ENCODE data around the gene GDNF. TPM values are rescaled to one million over a fixed set of nuclear protein-coding genes. Genes with fewer than 3 reads are reported as not detected.

GDNF gene
- total and polyA plus RNA-seq, 2 donors (not counting 1 experiment from before 2014, with no cell fraction given): not detected

DNA sequence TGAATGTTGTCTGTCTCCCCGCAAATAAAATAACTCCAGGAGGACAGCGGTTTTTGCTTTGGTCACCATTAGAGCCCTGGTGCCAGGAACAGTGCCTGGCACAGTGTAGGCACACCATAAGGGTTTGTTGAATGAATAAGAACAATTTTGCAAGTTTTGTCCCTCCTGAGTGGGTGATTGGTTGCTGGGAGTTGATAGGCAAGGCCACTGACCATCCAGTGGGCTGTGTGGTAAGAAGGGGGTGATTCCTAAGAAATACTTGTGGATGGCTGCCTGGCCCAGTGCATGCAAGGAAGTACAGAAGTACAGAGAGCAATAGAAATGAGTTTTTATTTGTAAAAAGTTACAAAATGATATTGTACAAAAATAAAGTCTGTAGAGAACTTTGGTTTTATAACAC lies 27.5 kb downstream of the GDNF start:
- DNase-seq: no peak
- H3K9me3 Mint-ChIP-seq (ENCODE audit: insufficient read depth): no peaks in the 10 kb centered on the region
- ATAC-seq (ENCODE audit: low read depth): no peak
- no peak overlapping the region for H3K27ac Mint-ChIP-seq
- H4K20me1 ChIP-seq (ENCODE audit: control insufficient read depth, insufficient read depth, low read length, poor library complexity, severe bottlenecking): no peaks in the 10 kb centered on the region
- H3K79me2 ChIP-seq (ENCODE audit: control insufficient read depth, insufficient read depth, low read length): no peaks in the 10 kb centered on the region
- no peak overlapping the region for H3K4me2 ChIP-seq (replicated peaks; ENCODE audit: low read depth, low read length, poor library complexity, severe bottlenecking)
- no peaks in the 10 kb centered on the region for H3K36me3 ChIP-seq (replicated peaks in 1 of 2; ENCODE audit: control extremely low read depth in 1 of 2, control insufficient read depth in 1 of 2, extremely low read depth in 1 of 2, insufficient read depth in 2 of 2, low read length in 1 of 2)
- no peaks in the 10 kb centered on the region for H3K4me1 Mint-ChIP-seq
- no peak overlapping the region for H2AFZ ChIP-seq (ENCODE audit: insufficient read depth, low read depth, low read length, poor library complexity, severe bottlenecking)
- H3K27me3 Mint-ChIP-seq: peaks cover 10% of the 10 kb centered on the region
- no peak overlapping the region for H3K4me3 ChIP-seq (ENCODE audit: control extremely low read depth in 1 of 5, extremely low read depth in 1 of 5, insufficient read depth in 1 of 5, low read depth in 2 of 5, low read length in 4 of 5)
- peaks cover 0 to 2% (median 0%) of the 10 kb centered on the region in 4 experiments for H3K27me3 ChIP-seq (replicated peaks in 1 of 4; ENCODE audit: control extremely low read depth in 1 of 4, control insufficient read depth in 3 of 4, insufficient read depth in 4 of 4, low read length in 3 of 4)
- no peak for TF ChIP-seq CTCF (IDR thresholded peaks at IDR 0.05)
- TF ChIP-seq EZH2 (IDR thresholded peaks at IDR 0.05; ENCODE audit: borderline replicate concordance, insufficient read depth, low read depth, low read length, poor library complexity, severe bottlenecking): no peak
- POLR2A ChIA-PET: no interaction called here
- CTCF ChIA-PET: no interaction called here
- intact Hi-C loops (cut with micrococcal nuclease): no loop called here
- WGBS (ENCODE audit: insufficient coverage): no CpG with 5 or more reads among the region's 2 CpGs
- H3K27ac ChIP-seq (ENCODE audit: low read length in 2 of 2): no peak overlapping the region
- peaks cover 0 to 4% (median 0%) of the 10 kb centered on the region in 3 donors for H3K9me3 ChIP-seq (ENCODE audit: control extremely low read depth in 1 of 3, control insufficient read depth in 2 of 3, insufficient read depth in 1 of 3, low read length in 2 of 3)
- H3K9ac ChIP-seq (ENCODE audit: low read length): no peak overlapping the region
- H3K4me1 ChIP-seq (ENCODE audit: control insufficient read depth in 2 of 2, insufficient read depth in 2 of 2, low read length in 2 of 2): no peaks in the 10 kb centered on the region
- no peak overlapping the region for H3K4me3 Mint-ChIP-seq

GRCh38 chr5:37811866-37812265 lies 28.0 kb downstream of the GDNF start:
- ATAC-seq (ENCODE audit: low read depth): no peak
- no peak overlapping the region for H3K27ac Mint-ChIP-seq
- WGBS (ENCODE audit: insufficient coverage): 90% methylated on average over 9 of the region's 10 CpGs
- Histone ChIP-seq H3K27ac (ENCODE audit: low read length in 2 of 2) (no peak overlapping the region), H3K4me3 (ENCODE audit: control extremely low read depth in 1 of 5, extremely low read depth in 1 of 5, insufficient read depth in 1 of 5, low read depth in 2 of 5, low read length in 4 of 5) (no peak overlapping the region), H3K9ac (ENCODE audit: low read length) (no peak overlapping the region), H3K36me3 (replicated peaks in 1 of 2; ENCODE audit: control extremely low read depth in 1 of 2, control insufficient read depth in 1 of 2, extremely low read depth in 1 of 2, insufficient read depth in 2 of 2, low read length in 1 of 2) (no peaks in the 10 kb centered on the region), H4K20me1 (ENCODE audit: control insufficient read depth, insufficient read depth, low read length, poor library complexity, severe bottlenecking) (no peaks in the 10 kb centered on the region), H3K9me3 (ENCODE audit: control extremely low read depth in 1 of 3, control insufficient read depth in 2 of 3, insufficient read depth in 1 of 3, low read length in 2 of 3) (peaks cover 0 to 4% (median 0%) of the 10 kb centered on the region in 3 donors), H3K27me3 (replicated peaks in 1 of 4; ENCODE audit: control extremely low read depth in 1 of 4, control insufficient read depth in 3 of 4, insufficient read depth in 4 of 4, low read length in 3 of 4) (peaks cover 0 to 2% (median 0%) of the 10 kb centered on the region in 4 experiments), H2AFZ (ENCODE audit: insufficient read depth, low read depth, low read length, poor library complexity, severe bottlenecking) (no peak overlapping the region), H3K79me2 (ENCODE audit: control insufficient read depth, insufficient read depth, low read length) (no peaks in the 10 kb centered on the region), H3K4me1 (ENCODE audit: control insufficient read depth in 2 of 2, insufficient read depth in 2 of 2, low read length in 2 of 2) (no peaks in the 10 kb centered on the region), H3K4me2 (replicated peaks; ENCODE audit: low read depth, low read length, poor library complexity, severe bottlenecking) (no peak overlapping the region)
- H3K4me1 Mint-ChIP-seq: no peaks in the 10 kb centered on the region
- ChIA-PET CTCF (no interaction called here), POLR2A (no interaction called here)
- H3K27me3 Mint-ChIP-seq: peaks cover 10% of the 10 kb centered on the region
- no peaks in the 10 kb centered on the region for H3K9me3 Mint-ChIP-seq (ENCODE audit: insufficient read depth)
- no peak for TF ChIP-seq CTCF (IDR thresholded peaks at IDR 0.05)
- TF ChIP-seq EZH2 (IDR thresholded peaks at IDR 0.05; ENCODE audit: borderline replicate concordance, insufficient read depth, low read depth, low read length, poor library complexity, severe bottlenecking): no peak
- H3K4me3 Mint-ChIP-seq: no peak overlapping the region
- intact Hi-C loops (cut with micrococcal nuclease): no loop called here
- no peak for DNase-seq
